Measurements from ENCODE around the gene C2CD2. TPM values are rescaled to one million over a fixed set of nuclear protein-coding genes. Genes with fewer than 3 reads are reported as not detected.

The C2CD2 gene
- total and polyA plus RNA-seq, 2 of the 4 experiments (the other 2 are of a cell fraction), result 15.6 to 25.3 TPM

DNA sequence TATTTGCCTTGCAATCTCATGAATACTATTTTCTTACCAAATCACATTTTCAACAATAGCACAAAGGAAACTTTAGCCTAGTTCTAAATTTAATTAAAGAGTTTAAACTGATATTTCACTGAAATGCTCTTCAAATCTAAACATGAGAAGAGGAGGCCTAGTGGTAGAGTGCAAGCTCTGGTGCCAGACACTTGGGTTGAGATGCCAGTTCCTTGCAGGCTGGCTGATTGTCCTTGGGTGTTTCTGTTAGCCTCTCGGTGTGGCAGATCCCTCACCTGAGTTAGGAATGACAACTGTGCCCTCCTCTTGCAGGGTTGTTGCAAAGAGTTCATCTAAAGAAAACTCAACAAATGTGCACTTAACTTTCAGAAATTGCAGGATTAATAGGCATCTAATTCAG is 43.8 kb upstream of the C2CD2 start:
- TF ChIP-seq MAFK (IDR thresholded peaks at IDR 0.05; ENCODE audit: low read depth, low read length), result no peak
- intact Hi-C loops (cut with micrococcal nuclease), result no loop called here
- Histone ChIP-seq H3K4ac (ENCODE audit: low read depth, low read length) (0 out of 2 replicates have a peak overlapping the region, but pooled peaks have one; percentile 8), H2BK20ac (ENCODE audit: low read depth, low read length) (no peak overlapping the region), H3K23ac (ENCODE audit: low read depth, low read length) (no peak overlapping the region), H3K4me3 (ENCODE audit: insufficient read depth, low read depth, low read length) (no peak overlapping the region), H3K9me1 (ENCODE audit: insufficient read depth, low read length) (peaks cover 20% of the 10 kb centered on the region), H4K20me1 (ENCODE audit: insufficient read depth, low read length) (peaks cover 5% of the 10 kb centered on the region; the same call in 1 of the 2 replicates), H2BK120ac (ENCODE audit: low read depth, low read length) (no peak overlapping the region), H2BK5ac (ENCODE audit: low read depth, low read length, poor library complexity, severe bottlenecking) (no peak overlapping the region), H4K91ac (ENCODE audit: insufficient read depth, low read depth, low read length) (no peak overlapping the region), H4K8ac (ENCODE audit: low read depth in 2 of 2, low read length in 2 of 2) (no peak overlapping the region), H3K9me3 (ENCODE audit: control insufficient read depth, insufficient read depth, low read length) (peaks cover 2% of the 10 kb centered on the region; the same call in 1 of the 2 replicates), H2AK5ac (ENCODE audit: low read depth, low read length) (0 out of 2 replicates have a peak overlapping the region, but pooled peaks have one; percentile 24), H3K56ac (ENCODE audit: extremely low read depth, insufficient read depth, low read length) (no peak overlapping the region), H3K18ac (ENCODE audit: low read depth, low read length) (no peak overlapping the region), H3K36me3 (ENCODE audit: control insufficient read depth, insufficient read depth, low read length) (peaks cover 31% of the 10 kb centered on the region), H3K27ac (ENCODE audit: insufficient read depth, low read length) (no peak overlapping the region), H3K14ac (replicated peaks; ENCODE audit: low read depth, low read length) (no peak overlapping the region), H2AK9ac (replicated peaks; ENCODE audit: low read depth, low read length, poor library complexity) (no peak overlapping the region), H3K79me1 (ENCODE audit: low read depth in 1 of 2, low read length in 2 of 2) (peaks cover 36 to 60% of the 10 kb centered on the region in 2 experiments), H4K5ac (ENCODE audit: low read depth, low read length) (no peak overlapping the region), H3K4me2 (ENCODE audit: low read depth, low read length) (no peak overlapping the region), H2BK15ac (ENCODE audit: low read depth, low read length) (no peak overlapping the region), H3K9ac (ENCODE audit: low read depth, low read length) (no peak overlapping the region), H3K27me3 (ENCODE audit: control insufficient read depth, insufficient read depth, low read length) (no peaks in the 10 kb centered on the region), H2AFZ (replicated peaks; ENCODE audit: low read length, poor library complexity) (no peak overlapping the region), H3K4me1 (ENCODE audit: control insufficient read depth, insufficient read depth, low read length) (peaks cover 11% of the 10 kb centered on the region)
- dilution Hi-C loops (cut with HindIII; ENCODE audit: low sequenced_read_pairs, unreplicated experiment), result no loop called here
- ATAC-seq (ENCODE audit: low read depth) (no peak), DNase-seq (no peak)
- in situ Hi-C loops (cut with MboI; ENCODE audit: low sequenced_read_pairs), result loop anchor here (5.0 kb wide), 1 partner anchor 35 kb away; no protein-coding TSS in a partner anchor
- POLR2A ChIA-PET (ENCODE audit: unreplicated experiment), result no interaction called here
- WGBS, 2 experiments (ENCODE audit: extremely low coverage in 2 of 2, insufficient read length in 1 of 2), result 100% methylated on average over 1 of the region's 1 CpG; no CpG with 5 or more reads in 1 of the 2 experiments
- BruUV-seq (replicated peaks), result no TSS peak
- CTCF ChIA-PET, result no interaction called here
